ENCODE results near the gene PPP1R3D.

GRCh38 chr20:59961423-59961822, 21.3 kb upstream of the PPP1R3D start:
- no peak for TF ChIP-seq POLR2A (IDR thresholded peaks at IDR 0.05)
- TF ChIP-seq CTCF (IDR thresholded peaks at IDR 0.05): no peak

Measured in ovary (tissue), 3 donors.